Loucy (cell line): ENCODE data around the gene MARVELD1.

ENCODE experiments used
- H2AFZ ChIP-seq: fragments of 200-600 bp; sonication (generic); 2 replicates; pipeline ENCODE4 v1.6.0; 2016; ENCODE audit warnings: antibody characterized with exemption, mild to moderate bottlenecking, low read length, moderate library complexity
- H3F3A ChIP-seq: fragments of 200-600 bp; 2 replicates; pipeline ENCODE4 v1.6.0; 2016; ENCODE audit warnings: antibody characterized with exemption, low read depth, mild to moderate bottlenecking
- H3K27me3 ChIP-seq: fragments of 200-600 bp; sonication (generic); 2 replicates; pipeline ENCODE4 v1.6.1; 2014; ENCODE audit warnings: low read length, mild to moderate bottlenecking; ENCODE audit not compliant: insufficient read depth, poor library complexity, severe bottlenecking
- H3K36me3 ChIP-seq: fragments of 200-600 bp; sonication (generic); 2 replicates; pipeline ENCODE4 v1.6.1; 2016; ENCODE audit warnings: low read length; ENCODE audit not compliant: insufficient read depth
- H3K4me1 ChIP-seq: fragments of 200-600 bp; sonication (generic); 2 replicates; pipeline ENCODE4 v1.5.1; 2014; ENCODE audit warnings: low read length, mild to moderate bottlenecking; ENCODE audit not compliant: insufficient read depth, poor library complexity, severe bottlenecking
- H3K4me2 ChIP-seq: fragments of 200-600 bp; sonication (generic); 2 replicates; pipeline ENCODE4 v1.6.0; 2014; ENCODE audit warnings: antibody characterized with exemption, low read length, low read depth, mild to moderate bottlenecking; ENCODE audit not compliant: poor library complexity, severe bottlenecking
- H3K4me3 ChIP-seq: fragments of 200-600 bp; sonication (generic); 2 replicates; pipeline ENCODE4 v1.5.1; 2014; ENCODE audit warnings: low read length, mild to moderate bottlenecking, mixed read lengths; ENCODE audit not compliant: poor library complexity, severe bottlenecking
- H3K79me2 ChIP-seq: fragments of 200-600 bp; sonication (generic); 2 replicates; pipeline ENCODE4 v1.6.1; 2014; ENCODE audit warnings: low read length; ENCODE audit not compliant: insufficient read depth
- H3K9ac ChIP-seq: fragments of 200-600 bp; sonication (generic); 2 replicates; pipeline ENCODE4 v1.6.0; 2014; ENCODE audit warnings: mild to moderate bottlenecking, low read depth, low read length, moderate library complexity; ENCODE audit not compliant: poor library complexity, severe bottlenecking
- H3K9me2 ChIP-seq: fragments of 200-600 bp; sonication (generic); replicated peaks from 2 replicates; pipeline ENCODE4 v1.6.1; 2016; ENCODE audit warnings: low read depth, low read length, mixed read lengths
- H3K9me3 ChIP-seq: fragments of 200-600 bp; sonication (generic); 2 replicates; pipeline ENCODE4 v1.6.1; 2014; ENCODE audit warnings: mild to moderate bottlenecking, antibody characterized with exemption, low read length, low read depth; ENCODE audit not compliant: insufficient read depth
- H4K20me1 ChIP-seq: fragments of 200-600 bp; sonication (generic); 2 replicates; pipeline ENCODE4 v1.6.0; 2014; ENCODE audit warnings: antibody characterized with exemption, low read length, mild to moderate bottlenecking; ENCODE audit not compliant: insufficient read depth, poor library complexity, severe bottlenecking
- CTCF ChIP-seq: fragments of 200-600 bp; sonication (generic); conservative IDR thresholded peaks from 2 replicates; pipeline ENCODE4 v1.5.1; 2014; ENCODE audit warnings: mild to moderate bottlenecking, antibody characterized with exemption, low read length
- EZH2phosphoT487 ChIP-seq: fragments of 200-600 bp; IDR thresholded peaks from 2 replicates; pipeline ENCODE4 v1.6.1; 2018; ENCODE audit warnings: antibody characterized with exemption, mild to moderate bottlenecking, moderate library complexity, borderline replicate concordance

The MARVELD1 gene

GRCh38 chr10:97685395-97685958 is 28.1 kb upstream of the MARVELD1 start:
- Histone ChIP-seq H3K9ac (no peak overlapping the region), H3K4me3 (peak overlapping the region; percentile 14), H3K4me2 (peak overlapping the region; percentile 84), H2AFZ (no peak overlapping the region), H3K79me2 (no peaks in the 10 kb centered on the region), H4K20me1 (no peaks in the 10 kb centered on the region), H3K4me1 (peaks cover 24% of the 10 kb centered on the region), H3F3A (no peaks in the 10 kb centered on the region), H3K9me3 (no peaks in the 10 kb centered on the region), H3K9me2 (no peaks in the 10 kb centered on the region), H3K36me3 (no peaks in the 10 kb centered on the region), H3K27me3 (no peaks in the 10 kb centered on the region)
- no peak for TF ChIP-seq CTCF
- no peak for TF ChIP-seq EZH2phosphoT487

- no peaks in the 10 kb centered on the region for H4K20me1 ChIP-seq
- H3K9ac ChIP-seq: peak overlapping the region; percentile 67
- H3K4me3 ChIP-seq: peak overlapping the region; percentile 79
- TF ChIP-seq CTCF (no peak), EZH2phosphoT487 (no peak)
- H3K79me2 ChIP-seq: no peaks in the 10 kb centered on the region
- peak overlapping the region; percentile 84 for H3K4me2 ChIP-seq
- H3K36me3 ChIP-seq: no peaks in the 10 kb centered on the region
- no peaks in the 10 kb centered on the region for H3K9me3 ChIP-seq
- peak overlapping the region; percentile 96 for H2AFZ ChIP-seq
- no peaks in the 10 kb centered on the region for H3F3A ChIP-seq
- no peaks in the 10 kb centered on the region for H3K27me3 ChIP-seq
- no peaks in the 10 kb centered on the region for H3K9me2 ChIP-seq
- H3K4me1 ChIP-seq: peaks cover 24% of the 10 kb centered on the region
Measured at GRCh38 chr10:97686301-97686961, 27.1 kb upstream of the MARVELD1 start.

- H3K36me3 ChIP-seq: no peaks in the 10 kb centered on the region
- no peaks in the 10 kb centered on the region for H4K20me1 ChIP-seq
- peaks cover 24% of the 10 kb centered on the region for H3K4me1 ChIP-seq
- H3K9me3 ChIP-seq: no peaks in the 10 kb centered on the region
- no peaks in the 10 kb centered on the region for H3K27me3 ChIP-seq
- H3K9me2 ChIP-seq: no peaks in the 10 kb centered on the region
- peak within 1 kb of the TSS; percentile 96 for H2AFZ ChIP-seq
- H3K4me2 ChIP-seq: peak within 1 kb of the TSS; percentile 95
- no peaks in the 10 kb centered on the region for H3K79me2 ChIP-seq
- peak within 1 kb of the TSS; percentile 79 for H3K4me3 ChIP-seq
- TF ChIP-seq EZH2phosphoT487 (no peak), CTCF (no peak)
- H3F3A ChIP-seq: no peaks in the 10 kb centered on the region
- H3K9ac ChIP-seq: peak within 1 kb of the TSS; percentile 90
Measured at GRCh38 chr10:97686962-97687784, 26.4 kb upstream of the MARVELD1 start, which contains the start of gene AVPI1. Gene AVPI1 (minus strand): TSS chr10:97687241. CDS start chr10:97679905, 7,336 bp downstream.
